Heart left ventricle (tissue), 16 donors: Measurements from ENCODE around the gene RSPH1. TPM values are rescaled to one million over a fixed set of nuclear protein-coding genes. Genes with fewer than 3 reads are reported as not detected.
"Not testable (repeated sequence)": the region's sequence is repeated elsewhere in the genome, so short reads cannot be mapped to it uniquely, and the experiment has no call there.

Experiments used
- ATAC-seq, 4 donors: fragments of 200-7000 bp; cut with Tn5 transposase; one replicate each; pipeline ENCODE4 v1.9.1; 2020 to 2022; ENCODE audit warnings: moderate library complexity in 4 of 4, mild to moderate bottlenecking in 3 of 4, moderate number of reproducible peaks in 1 of 4
- DNase-seq, 5 donors: peaks; one replicate each; pipeline ENCODE4 v3.0.0-alpha.2; 2020
- H3K27ac ChIP-seq, 12 donors: fragments of 200-600 bp; sonication (generic) in 4 of 12; one replicate each; pipeline versions ENCODE4 v1.5.0 to v1.8.0; 2016 to 2022; ENCODE audit warnings: mild to moderate bottlenecking in 2 of 12
- H3K27me3 ChIP-seq, 9 donors: fragments of 200-600 bp; sonication (generic) in 2 of 9; one replicate each; pipeline versions ENCODE4 v1.5.1 to v1.8.0; 2016 to 2022; ENCODE audit warnings: mild to moderate bottlenecking in 3 of 9
- H3K36me3 ChIP-seq, 9 donors: fragments of 200-600 bp; sonication (generic) in 2 of 9; one replicate each; pipeline versions ENCODE4 v1.5.0 to v1.8.0; 2018 to 2022; ENCODE audit warnings: mild to moderate bottlenecking in 2 of 9
- H3K4me1 ChIP-seq, 12 donors: fragments of 200-600 bp; sonication (generic) in 4 of 12; one replicate each; pipeline versions ENCODE4 v1.5.0 to v1.8.0; 2016 to 2022; ENCODE audit warnings: mild to moderate bottlenecking in 3 of 12
- H3K4me3 ChIP-seq, 12 donors: fragments of 200-600 bp; sonication (generic) in 4 of 12; one replicate each; pipeline versions ENCODE4 v1.5.0 to v1.8.0; 2017 to 2022; ENCODE audit warnings: mild to moderate bottlenecking in 9 of 12, moderate library complexity in 4 of 12
- H3K9me3 ChIP-seq, 12 donors: fragments of 200-600 bp; sonication (generic) in 4 of 12; one replicate each; pipeline versions ENCODE4 v1.5.0 to v1.8.0; 2016 to 2022; ENCODE audit warnings: mild to moderate bottlenecking in 1 of 12
- CTCF ChIP-seq, 12 donors: fragments of 200-600 bp; sonication (generic) in 4 of 12; IDR thresholded peaks; one replicate each; pipeline versions ENCODE4 v1.5.0 to v1.8.0; 2018 to 2022; ENCODE audit warnings: antibody characterized with exemption in 12 of 12, mild to moderate bottlenecking in 5 of 12
- POLR2A ChIP-seq, 2 donors: fragments of 450-650 bp; IDR thresholded peaks; one replicate each; pipeline ENCODE4 v1.6.1; 2017; ENCODE audit warnings: antibody characterized with exemption in 2 of 2, mild to moderate bottlenecking in 2 of 2, moderate library complexity in 2 of 2
- WGBS, 4 donors: extraction: QIAGEN DNeasy Blood & Tissue Kit in 2 of 4; methylation state at CpG; one replicate each; pipeline versions ENCODE4 v1.1.5 to v1.1.7; 2013 to 2018; 5-methylcytosine and 5-hydroxymethylcytosine counted together
- intact Hi-C, 10 donors: fragments of 100-400 bp; cut with DNase I; formaldehyde crosslinking; loops; one replicate each; pipeline versions ENCODE4 v1.11.1 to v1.14.2; 2022
- polyA plus RNA-seq, 2 donors: library from polyadenylated mRNA; stranded (reverse); fragments of 200-250 nt; gene quantifications; one replicate each; pipeline ENCODE4 v1.2.3, GENCODE V29; 2013
- total RNA-seq, 9 donors: library from RNA; depleted of rRNA in 2 of 9; stranded (reverse); fragments of >200 nt in 2 of 9; fragmentation: NEBNext Ultra II Directional in 3 of 9; extraction: Animal tissue kit (Norgen Biotek cat#: 25700) in 3 of 9; gene quantifications; one replicate each; pipeline versions ENCODE4 v1.1.0 to v1.2.4, GENCODE V29; 2016 to 2023
- donor health status: ischemic (EF 13 %, LVEDD 7.1; RV severe dilation, severe dysfunction).
- donor health status: healthy with polysubstance abuse.
- donor health status: DM: no; HTN: yes; CAD: no.
- donor health status: DM: no; HTN: no; CAD: no.
- donor health status: ischemic (EF 25% LVEDD 6.9; RV normal size, moderate dysfunction).
- donor health status: ischemic (EF 25% LVEDD 5.7; RV mildly dilated, moderate dysfunction).
- donor health status: healthy.
- donor health status: DM: yes; HTN: yes; CAD: no.
- donor health status: ischemic (EF 35%, LVEDD 5.7; RV mildly dilated, moderate dysfunction).
- donor health status: nonischemic (EF 11% LVEDD 7.7; RV severe dilation, severe dysfunction).
- donor health status: DM: yes; HTN: yes; CAD: no.
- donor health status: PGD.
- donor health status: ischemic (EF 29% LVEDD 5.4; RV normal size, mild dysfunction).
- donor health status: nonischemic (EF 23%, LVEDD 6.1; RV moderate dilation, normal function).

Gene RSPH1
- total and polyA plus RNA-seq, 11 donors = 0.11 to 0.18 TPM; not detected in 9

- WGBS, 4 donors = 85 to 88% (median 87%) methylated on average over 9 of the region's 9 CpGs
Observed at GRCh38 chr21:42473498-42474042, 22.5 kb downstream of the RSPH1 start.

GRCh38 chr21:42472521-42472920 is 23.5 kb downstream of the RSPH1 start:
- ATAC-seq = no peak

More at GRCh38 chr21:42473498-42474042, 22.5 kb downstream of the RSPH1 start:
- Histone ChIP-seq H3K9me3 (no peaks in the 10 kb centered on the region), H3K36me3 (no peaks in the 10 kb centered on the region), H3K4me3 (no peak overlapping the region), H3K27me3 (peaks cover 0 to 3% (median 0%) of the 10 kb centered on the region in 9 donors), H3K4me1 (no peaks in the 10 kb centered on the region), H3K27ac (no peak overlapping the region)
- intact Hi-C loops = no loop called here
- no peak for TF ChIP-seq POLR2A (IDR thresholded peaks at IDR 0.05)
- DNase-seq (no peak), ATAC-seq (no peak)

GRCh38 chr21:42471716-42472330 is 24.2 kb downstream of the RSPH1 start:
- DNase-seq (no peak), ATAC-seq (no peak)
- 87 to 92% (median 89%) methylated on average over 13 of the region's 13 CpGs for WGBS, 4 donors
- Histone ChIP-seq H3K27ac (no peak overlapping the region), H3K9me3 (no peaks in the 10 kb centered on the region), H3K27me3 (no peaks in the 10 kb centered on the region), H3K36me3 (no peaks in the 10 kb centered on the region), H3K4me3 (no peak overlapping the region), H3K4me1 (peaks cover 0 to 9% (median 0%) of the 10 kb centered on the region in 12 donors)
- no peak for TF ChIP-seq POLR2A (IDR thresholded peaks at IDR 0.05)
- no peak for TF ChIP-seq CTCF (IDR thresholded peaks at IDR 0.05)
- intact Hi-C loops = no loop called here

More at GRCh38 chr21:42472521-42472920, 23.5 kb downstream of the RSPH1 start:
- no peak overlapping the region for H3K4me3 ChIP-seq
- no peaks in the 10 kb centered on the region for H3K36me3 ChIP-seq
- WGBS, 4 donors = 75 to 93% (median 86%) methylated on average over 7 of the region's 7 CpGs
- intact Hi-C loops = no loop called here
- no peak overlapping the region for H3K27ac ChIP-seq
- peaks cover 0 to 3% (median 0%) of the 10 kb centered on the region in 12 donors for H3K4me1 ChIP-seq
- TF ChIP-seq POLR2A (IDR thresholded peaks at IDR 0.05) = no peak
- no peak for TF ChIP-seq CTCF (IDR thresholded peaks at IDR 0.05)
- no peaks in the 10 kb centered on the region for H3K9me3 ChIP-seq
- no peak for DNase-seq
- H3K27me3 ChIP-seq = no peaks in the 10 kb centered on the region

- H3K4me3 ChIP-seq = no peak overlapping the region
- ATAC-seq = no peak
- no peaks in the 10 kb centered on the region for H3K36me3 ChIP-seq
- H3K27me3 ChIP-seq = no peaks in the 10 kb centered on the region
- 88 to 92% (median 90%) methylated on average over 9 of the region's 9 CpGs for WGBS, 4 donors
- H3K27ac ChIP-seq = no peak overlapping the region
- no peaks in the 10 kb centered on the region for H3K9me3 ChIP-seq
- H3K4me1 ChIP-seq = peaks cover 0 to 10% (median 0%) of the 10 kb centered on the region in 12 donors
- no peak for DNase-seq
- TF ChIP-seq CTCF (IDR thresholded peaks at IDR 0.05) = no peak
- no peak for TF ChIP-seq POLR2A (IDR thresholded peaks at IDR 0.05)
- intact Hi-C loops = no loop called here
Observed at GRCh38 chr21:42471206-42471605, 24.8 kb downstream of the RSPH1 start.

GRCh38 chr21:42469726-42470125 is 26.3 kb downstream of the RSPH1 start:
- DNase-seq, H3K9me3 ChIP-seq, ATAC-seq, H3K4me3 ChIP-seq, H3K27ac ChIP-seq, intact Hi-C loops, H3K27me3 ChIP-seq, H3K36me3 ChIP-seq: not testable (repeated sequence)
- peaks cover 0 to 17% (median 0%) of the 10 kb centered on the region in 12 donors for H3K4me1 ChIP-seq
- 92 to 97% (median 95%) methylated on average over 4 of the region's 4 CpGs for WGBS, 4 donors
